Natural killer cell (primary cell): ENCODE data around the gene PSORS1C1. TPM values are rescaled to one million over a fixed set of nuclear protein-coding genes. Genes with fewer than 3 reads are reported as not detected.
"Not testable (repeated sequence)": the region's sequence is repeated elsewhere in the genome, so short reads cannot be mapped to it uniquely, and the experiment has no call there.

ENCODE experiments used
- ATAC-seq, 3 donors: fragments of 150-1000 bp in 2 of 3; fragments of 200-7000 bp in 1 of 3; cut with Tn5 transposase; 1 replicate in 1 of 3; 2 replicates in 2 of 3; pipeline ENCODE4 v1.10.0; 2021; ENCODE audit warnings: mild to moderate bottlenecking in 2 of 3, moderate library complexity in 2 of 3
- DNase-seq, 2 donors: peaks; one replicate each; pipeline versions ENCODE4 v3.0.0 to v3.0.0-alpha.2; 2013 to 2021; ENCODE audit warnings: mixed read lengths in 1 of 2
- H3K27ac ChIP-seq: one replicate; pipeline ENCODE4 v1.5.1; 2013; ENCODE audit warnings: mild to moderate bottlenecking, low read length
- H3K27me3 ChIP-seq: one replicate; pipeline ENCODE4 v1.6.1; 2013; ENCODE audit warnings: low read length; ENCODE audit not compliant: control insufficient read depth, insufficient read depth
- H3K36me3 ChIP-seq: one replicate; pipeline ENCODE4 v1.6.1; 2013; ENCODE audit warnings: low read length; ENCODE audit not compliant: control insufficient read depth, insufficient read depth
- H3K4me1 ChIP-seq: one replicate; pipeline ENCODE4 v1.6.1; 2013; ENCODE audit warnings: low read length; ENCODE audit not compliant: control insufficient read depth, insufficient read depth
- H3K4me3 ChIP-seq: one replicate; pipeline ENCODE4 v1.5.1; 2013; ENCODE audit warnings: low read length
- H3K9me3 ChIP-seq: one replicate; pipeline ENCODE4 v1.6.1; 2013; ENCODE audit warnings: low read length; ENCODE audit not compliant: control insufficient read depth, insufficient read depth
- H3K27ac Mint-ChIP-seq, 2 donors: one replicate each; pipeline ENCODE4 v1.8.0; 2022; ENCODE audit warnings: mild to moderate bottlenecking in 2 of 2, mixed read lengths in 2 of 2, moderate library complexity in 1 of 2
- H3K27me3 Mint-ChIP-seq, 2 donors: one replicate each; pipeline ENCODE4 v1.8.0; 2022; ENCODE audit warnings: low read depth in 2 of 2, mixed read lengths in 2 of 2
- H3K36me3 Mint-ChIP-seq: one replicate; pipeline ENCODE4 v1.8.0; 2022; ENCODE audit warnings: mixed read lengths
- H3K4me1 Mint-ChIP-seq, 2 donors: one replicate each; pipeline ENCODE4 v1.8.0; 2022; ENCODE audit warnings: mixed read lengths in 2 of 2
- H3K4me3 Mint-ChIP-seq: one replicate; pipeline ENCODE4 v1.8.0; 2022; ENCODE audit warnings: mild to moderate bottlenecking, moderate library complexity, mixed read lengths
- H3K9me3 Mint-ChIP-seq, 2 donors: one replicate each; pipeline ENCODE4 v1.8.0; 2022; ENCODE audit warnings: mixed read lengths in 2 of 2
- WGBS: methylation state at CpG from one replicate; pipeline ENCODE4 v1.1.7; 2013; ENCODE audit warnings: missing lambda C conversion rate; ENCODE audit not compliant: insufficient coverage; 5-methylcytosine and 5-hydroxymethylcytosine counted together
- intact Hi-C: fragments of 100-400 bp; cut with micrococcal nuclease; formaldehyde crosslinking; loops from one replicate; pipeline ENCODE4 v1.14.2; 2022
- total RNA-seq, 4 donors: library from RNA; stranded (reverse); fragments of 120-200 nt in 1 of 4; gene quantifications; one replicate each; pipeline versions ENCODE4 v1.2.3 to v1.2.4, GENCODE V29; 2013 to 2022
- TF ChIP-seq, protein P1 (sequence below): fragments of 200-600 bp; IDR thresholded peaks from one replicate; pipeline ENCODE4 v1.8.0; 2022; ENCODE audit warnings: antibody characterized with exemption

Gene PSORS1C1
- total RNA-seq, 3 donors from 2014 or later (not counting 1 experiment from before 2014, with no cell fraction given) = not detected

DNA sequence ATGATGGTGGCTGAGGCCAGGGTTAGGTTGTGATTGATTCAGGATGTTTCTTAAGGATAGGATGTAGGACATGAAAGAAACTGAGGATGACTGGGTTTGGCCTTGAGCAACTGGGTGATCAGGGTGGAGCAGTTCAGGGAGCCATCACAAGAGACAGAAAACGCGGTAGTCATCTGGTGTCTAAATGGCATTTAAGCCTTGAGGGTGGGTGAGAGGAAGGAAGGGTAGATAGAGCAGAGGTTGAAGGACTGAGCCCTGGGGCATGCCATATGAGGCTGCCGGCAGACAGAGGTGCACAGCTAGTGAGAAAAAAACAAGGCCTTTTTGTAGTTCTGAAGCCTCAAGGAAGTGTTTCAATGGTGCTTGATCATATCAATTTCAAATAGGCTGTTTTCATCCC lies 54.0 kb downstream of the PSORS1C1 start:
- TF ChIP-seq, protein P1, sequence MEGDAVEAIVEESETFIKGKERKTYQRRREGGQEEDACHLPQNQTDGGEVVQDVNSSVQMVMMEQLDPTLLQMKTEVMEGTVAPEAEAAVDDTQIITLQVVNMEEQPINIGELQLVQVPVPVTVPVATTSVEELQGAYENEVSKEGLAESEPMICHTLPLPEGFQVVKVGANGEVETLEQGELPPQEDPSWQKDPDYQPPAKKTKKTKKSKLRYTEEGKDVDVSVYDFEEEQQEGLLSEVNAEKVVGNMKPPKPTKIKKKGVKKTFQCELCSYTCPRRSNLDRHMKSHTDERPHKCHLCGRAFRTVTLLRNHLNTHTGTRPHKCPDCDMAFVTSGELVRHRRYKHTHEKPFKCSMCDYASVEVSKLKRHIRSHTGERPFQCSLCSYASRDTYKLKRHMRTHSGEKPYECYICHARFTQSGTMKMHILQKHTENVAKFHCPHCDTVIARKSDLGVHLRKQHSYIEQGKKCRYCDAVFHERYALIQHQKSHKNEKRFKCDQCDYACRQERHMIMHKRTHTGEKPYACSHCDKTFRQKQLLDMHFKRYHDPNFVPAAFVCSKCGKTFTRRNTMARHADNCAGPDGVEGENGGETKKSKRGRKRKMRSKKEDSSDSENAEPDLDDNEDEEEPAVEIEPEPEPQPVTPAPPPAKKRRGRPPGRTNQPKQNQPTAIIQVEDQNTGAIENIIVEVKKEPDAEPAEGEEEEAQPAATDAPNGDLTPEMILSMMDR = no peak
- H3K36me3 ChIP-seq = no peaks in the 10 kb centered on the region
- H3K9me3 ChIP-seq = no peaks in the 10 kb centered on the region
- Mint-ChIP-seq H3K9me3 (no peaks in the 10 kb centered on the region), H3K36me3 (no peaks in the 10 kb centered on the region), H3K27ac (no peak overlapping the region), H3K27me3 (no peaks in the 10 kb centered on the region), H3K4me1 (no peaks in the 10 kb centered on the region), H3K4me3 (no peak overlapping the region)
- no peak overlapping the region for H3K27ac ChIP-seq
- intact Hi-C loops = no loop called here
- no peak overlapping the region for H3K4me3 ChIP-seq
- 99% methylated on average over 3 of the region's 3 CpGs for WGBS
- H3K4me1 ChIP-seq = no peaks in the 10 kb centered on the region
- DNase-seq = no peak
- ATAC-seq = no peak
- no peaks in the 10 kb centered on the region for H3K27me3 ChIP-seq

DNA sequence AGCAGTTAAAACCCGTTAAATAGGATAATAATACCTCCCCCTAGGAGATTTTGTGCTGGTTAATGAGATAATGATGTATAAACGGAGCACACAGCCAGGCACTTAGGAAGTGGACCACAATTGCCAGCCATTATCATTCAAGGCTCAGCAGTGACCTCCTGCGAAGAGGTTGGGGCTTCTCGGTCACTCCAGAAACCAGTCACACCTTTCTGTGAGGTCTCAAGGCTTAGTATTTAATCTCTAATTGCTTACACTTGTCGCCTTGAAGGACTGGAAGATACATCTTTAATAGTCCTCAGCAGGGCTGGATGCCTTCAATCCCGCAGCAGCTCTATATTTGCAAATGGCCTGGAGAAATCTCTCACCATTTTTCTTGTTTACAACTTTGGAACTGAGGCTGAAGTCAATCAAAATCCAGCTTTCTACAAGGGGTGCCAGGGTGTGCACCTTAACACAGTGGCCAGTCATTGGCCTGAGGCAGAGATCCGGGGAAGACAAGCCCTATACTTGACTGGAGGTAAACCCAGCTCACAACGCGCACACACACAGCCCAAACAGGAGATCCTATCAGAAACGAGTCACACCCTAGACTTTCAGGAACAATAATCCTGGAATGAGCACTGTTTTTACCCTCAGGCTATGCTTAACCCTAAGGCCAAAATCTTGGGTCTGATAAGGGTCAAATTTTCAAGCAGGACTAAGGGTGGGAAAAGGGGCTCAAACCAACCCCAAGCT lies 54.7 kb downstream of the PSORS1C1 start:
- DNase-seq = no peak

DNA sequence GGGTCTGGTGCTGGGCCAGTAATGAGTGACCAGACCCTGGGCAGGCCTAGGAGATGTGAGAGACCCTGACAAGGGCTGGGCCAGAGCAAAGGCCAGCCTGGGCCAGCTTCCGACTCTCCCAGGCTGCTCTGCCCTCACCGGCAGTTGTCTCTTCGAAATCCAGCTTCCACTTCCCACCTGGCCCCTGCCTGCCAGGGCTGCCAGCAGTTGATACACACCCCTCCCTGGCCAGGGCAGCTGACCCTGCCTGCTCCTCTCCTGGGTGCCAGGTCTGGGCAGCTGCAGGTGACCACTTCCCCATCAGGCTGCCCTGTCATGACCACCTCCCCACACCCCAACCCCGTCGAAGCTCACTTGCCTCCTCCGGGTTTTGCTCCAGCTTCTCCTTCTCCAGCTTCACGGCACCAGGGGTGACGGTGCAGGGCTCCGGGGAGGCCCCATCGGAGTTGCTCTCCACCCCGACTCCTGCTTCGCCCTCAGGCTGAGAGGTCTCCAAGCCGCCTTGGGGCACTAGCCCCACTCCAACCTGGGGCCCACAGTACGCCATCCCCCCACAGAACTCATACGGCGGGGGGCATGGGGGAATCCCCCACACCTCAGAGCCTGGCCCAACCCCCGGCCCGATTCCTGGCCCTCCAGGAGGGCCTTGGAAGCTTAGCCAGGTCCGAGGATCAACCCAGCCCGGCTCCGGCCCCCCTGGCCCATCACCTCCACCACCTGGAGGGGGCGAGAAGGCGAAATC lies 55.4 kb downstream of the PSORS1C1 start:
- H3K27ac Mint-ChIP-seq, ATAC-seq, H3K27me3 Mint-ChIP-seq, H3K27ac ChIP-seq, intact Hi-C loops, H3K36me3 Mint-ChIP-seq, H3K4me1 ChIP-seq, H3K4me3 Mint-ChIP-seq, H3K36me3 ChIP-seq, DNase-seq, H3K4me3 ChIP-seq, H3K9me3 Mint-ChIP-seq, H3K4me1 Mint-ChIP-seq, H3K27me3 ChIP-seq, H3K9me3 ChIP-seq: not testable (repeated sequence)
- WGBS = 87% methylated on average over 23 of the region's 23 CpGs

More for the DNA sequence above, 54.7 kb downstream of the PSORS1C1 start:
- no peak overlapping the region for H3K27ac ChIP-seq
- H3K27me3 Mint-ChIP-seq = no peaks in the 10 kb centered on the region
- no peaks in the 10 kb centered on the region for H3K9me3 Mint-ChIP-seq
- ATAC-seq = no peak
- H3K36me3 ChIP-seq = no peaks in the 10 kb centered on the region
- no peaks in the 10 kb centered on the region for H3K36me3 Mint-ChIP-seq
- no peaks in the 10 kb centered on the region for H3K9me3 ChIP-seq
- no peaks in the 10 kb centered on the region for H3K27me3 ChIP-seq
- H3K4me3 ChIP-seq = no peak overlapping the region
- H3K4me3 Mint-ChIP-seq = no peak overlapping the region
- 93% methylated on average over 9 of the region's 10 CpGs for WGBS
- H3K4me1 Mint-ChIP-seq = no peaks in the 10 kb centered on the region
- TF ChIP-seq, protein P1 = no peak
- intact Hi-C loops = no loop called here
- H3K4me1 ChIP-seq = no peaks in the 10 kb centered on the region
- H3K27ac Mint-ChIP-seq = no peak overlapping the region

DNA sequence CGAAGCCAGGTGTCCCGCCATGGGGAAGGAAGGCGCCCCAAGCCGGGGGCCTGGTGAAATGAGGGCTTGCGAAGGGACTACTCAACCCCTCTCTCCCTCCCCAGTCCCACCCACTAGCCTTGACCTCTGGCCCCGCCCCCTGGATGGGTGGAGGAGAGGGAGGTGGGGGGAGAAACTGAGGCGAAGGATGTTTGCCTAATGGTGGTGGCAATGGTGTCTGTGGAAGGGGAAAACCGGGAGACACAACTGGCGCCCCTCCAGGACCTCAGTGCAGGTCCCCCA lies 55.9 kb downstream of the PSORS1C1 start, which contains the start of gene POU5F1:
Gene POU5F1, minus strand, starts transcription at position 83 of the 282 bp plus-strand sequence. Its CDS starts 62 bp downstream, at position 21.
- 74% methylated on average over 5 of the region's 9 CpGs for WGBS
- Histone ChIP-seq H3K27ac (no peak within 1 kb of the TSS), H3K9me3 (no peaks in the 10 kb centered on the region), H3K36me3 (no peaks in the 10 kb centered on the region), H3K4me1 (peaks cover 7% of the 10 kb centered on the region), H3K27me3 (no peaks in the 10 kb centered on the region), H3K4me3 (no peak within 1 kb of the TSS)
- no peaks in the 10 kb centered on the region for H3K9me3 Mint-ChIP-seq
- DNase-seq (no peak), ATAC-seq (no peak)
- peaks cover under 1 to 3% of the 10 kb centered on the region in 2 donors for H3K4me1 Mint-ChIP-seq
- intact Hi-C loops = no loop called here
- TF ChIP-seq, protein P1 = no peak
- no peak within 1 kb of the TSS for H3K27ac Mint-ChIP-seq
- no peaks in the 10 kb centered on the region for H3K36me3 Mint-ChIP-seq
- H3K4me3 Mint-ChIP-seq = no peak within 1 kb of the TSS
- H3K27me3 Mint-ChIP-seq = no peaks in the 10 kb centered on the region
